ENCODE results near the gene HHIPL1.

Gene HHIPL1

GRCh38 chr14:99718031-99718810 lies 73.3 kb downstream of the HHIPL1 start:
- DNase-seq: no peak

GRCh38 chr14:99718811-99719192 lies 73.9 kb downstream of the HHIPL1 start:
- DNase-seq: no peak

DNA sequence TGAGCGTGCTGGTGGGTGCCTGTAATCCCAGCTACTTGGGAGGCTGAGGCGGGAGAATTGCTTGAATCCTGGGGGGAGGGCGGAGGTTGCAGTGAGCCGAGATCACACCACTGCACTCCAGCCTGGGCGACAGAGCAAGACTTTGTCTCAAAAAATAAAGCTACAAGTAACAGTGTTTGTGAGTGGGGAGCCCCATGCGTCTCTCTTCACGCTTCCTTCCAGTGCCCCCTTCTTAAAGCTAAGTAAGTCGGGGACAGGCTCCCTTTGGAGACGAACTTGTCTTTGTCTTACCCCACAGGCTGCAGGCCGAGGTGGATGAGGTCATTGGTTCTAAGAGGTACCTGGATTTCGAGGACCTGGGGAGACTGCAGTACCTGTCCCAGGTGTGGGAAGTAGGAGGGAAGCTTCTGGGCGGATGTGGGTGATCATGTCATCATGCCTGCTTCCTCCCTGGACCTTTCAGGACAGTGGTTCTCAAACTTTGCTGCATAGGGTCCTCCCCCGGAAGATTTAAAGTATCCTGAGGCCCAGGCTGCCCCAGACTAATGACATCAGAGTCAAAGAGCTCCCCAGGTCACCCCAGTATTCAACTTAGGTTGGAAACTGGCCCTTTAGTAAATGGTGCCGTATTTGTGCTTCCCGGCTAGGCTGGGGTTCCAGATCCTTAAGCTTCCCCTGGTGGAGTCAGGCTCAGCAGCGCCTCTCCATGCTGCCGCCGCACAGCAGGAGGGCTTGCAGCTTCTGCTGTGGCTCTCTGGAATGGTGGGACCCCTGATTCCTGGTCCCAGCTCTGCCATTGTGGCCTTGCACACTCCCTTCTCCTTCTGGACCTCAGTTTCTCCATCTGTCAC lies 76.2 kb downstream of the HHIPL1 start:
- no peak for DNase-seq

GRCh38 chr14:99721792-99722516 lies 77.0 kb downstream of the HHIPL1 start:
- DNase-seq: no peak

- DNase-seq: no peak
These were observed 77.8 kb downstream of the HHIPL1 start for GRCh38 chr14:99722741-99723140.

GRCh38 chr14:99724196-99724891 lies 79.4 kb downstream of the HHIPL1 start:
- DNase-seq: no peak

DNA sequence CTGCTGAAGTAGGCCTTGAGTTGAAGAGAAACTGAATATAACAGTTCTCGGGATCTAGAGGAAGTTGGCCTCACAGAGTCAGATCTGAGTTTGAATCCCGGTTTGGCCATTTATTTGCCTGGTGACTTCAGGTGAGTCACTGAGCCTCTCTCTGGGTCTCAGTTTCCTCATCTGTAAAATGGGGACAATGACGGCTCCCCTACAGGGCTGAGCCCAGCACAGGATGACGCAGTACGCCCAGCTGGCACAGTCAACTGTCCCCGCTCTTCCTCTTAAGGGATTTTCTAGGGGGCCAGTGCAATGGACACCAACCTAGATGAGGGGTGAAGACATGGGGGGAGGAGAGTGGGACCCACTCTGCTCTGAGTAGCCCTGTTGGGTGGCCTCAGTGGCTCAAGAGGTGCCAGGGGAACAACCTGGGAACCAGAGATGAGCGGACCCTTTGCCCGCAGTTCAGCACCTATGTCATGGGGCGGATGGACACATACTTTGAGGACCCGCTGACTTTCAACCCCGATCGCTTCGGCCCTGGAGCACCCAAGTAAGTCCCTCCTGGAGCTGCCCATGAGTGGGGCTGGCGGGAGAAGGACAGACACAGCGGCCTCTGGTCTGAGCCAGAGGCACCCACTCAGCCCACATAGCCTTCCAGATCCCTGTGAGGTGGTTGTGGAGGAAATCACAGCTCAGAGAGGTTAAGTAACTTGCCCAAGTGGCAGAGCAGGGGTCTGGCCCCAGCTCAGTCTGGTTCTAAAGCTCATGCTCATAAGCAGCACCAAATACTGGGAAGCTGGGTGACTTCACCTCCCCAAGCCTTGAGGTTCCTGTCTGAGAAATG lies 80.2 kb downstream of the HHIPL1 start:
- DNase-seq: no peak

DNA sequence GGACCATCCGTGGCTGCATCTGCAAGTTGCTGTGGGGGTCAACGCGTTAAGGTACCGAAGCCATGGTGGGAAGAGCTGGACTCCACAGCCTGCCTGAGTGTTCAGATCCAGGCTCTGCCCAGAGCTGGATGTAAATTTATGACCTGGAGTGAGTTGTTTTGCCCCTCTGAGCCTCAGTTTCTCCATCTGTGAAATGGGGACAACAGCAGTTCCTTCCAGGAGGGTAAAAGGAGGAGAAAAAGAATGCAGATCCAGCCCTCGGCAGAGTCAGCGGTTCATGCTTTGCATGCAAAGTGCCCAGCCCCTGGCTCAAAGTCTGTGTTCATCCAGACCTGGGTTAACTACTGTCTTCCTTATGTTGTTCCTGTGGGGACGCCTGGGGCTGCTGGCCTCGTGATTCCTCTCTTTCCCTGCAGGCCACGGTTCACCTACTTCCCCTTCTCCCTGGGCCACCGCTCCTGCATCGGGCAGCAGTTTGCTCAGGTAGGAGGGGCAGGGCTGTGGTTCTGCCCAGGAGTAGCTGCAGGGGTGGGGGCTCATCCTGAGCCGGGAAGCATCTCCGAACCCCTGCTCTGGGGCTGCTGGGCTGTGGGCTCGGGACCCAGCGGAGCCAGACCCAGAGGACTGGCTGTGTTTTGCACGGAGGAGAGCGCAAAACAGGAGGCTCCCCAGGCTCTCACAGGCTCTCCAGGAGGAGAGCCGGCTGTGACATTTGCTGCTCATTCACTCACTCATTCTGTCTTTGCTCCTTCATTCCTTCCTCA lies 81.0 kb downstream of the HHIPL1 start:
- no peak for DNase-seq

GRCh38 chr14:99726538-99727095 lies 81.7 kb downstream of the HHIPL1 start:
- no peak for DNase-seq

GRCh38 chr14:99727096-99727870 lies 82.4 kb downstream of the HHIPL1 start:
- DNase-seq: no peak

- DNase-seq: no peak
These were observed 83.4 kb downstream of the HHIPL1 start for GRCh38 chr14:99728231-99728920.

DNA sequence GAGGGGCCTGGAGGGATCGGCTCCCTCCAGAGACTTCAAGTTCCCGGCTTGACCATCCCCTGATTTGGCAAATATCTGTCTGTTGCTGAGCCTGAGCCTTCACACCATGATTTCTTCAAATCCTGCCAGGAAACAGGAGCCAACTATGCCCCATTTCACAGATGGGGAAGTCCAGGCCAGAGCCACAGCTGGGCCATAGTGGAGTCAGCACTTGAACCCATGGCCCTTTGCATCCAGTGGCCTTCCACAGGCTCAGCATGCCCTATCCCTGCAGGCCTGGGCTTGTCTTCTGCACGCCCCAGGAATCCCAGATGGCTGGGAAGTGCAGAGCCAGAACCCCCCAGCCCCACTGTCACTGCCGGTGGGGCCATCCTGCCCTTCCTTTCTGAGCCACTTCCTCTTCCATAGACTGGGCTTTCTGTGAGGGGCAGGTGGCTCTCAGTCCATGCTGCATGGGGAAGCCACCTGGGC lies 84.1 kb downstream of the HHIPL1 start:
- DNase-seq: no peak
